Nucleus accumbens (tissue), 56 donors: Measurements from ENCODE around the gene SIMC1.
"Not testable (repeated sequence)": the region's sequence is repeated elsewhere in the genome, so short reads cannot be mapped to it uniquely, and the experiment has no call there.

Experiments
- DNase-seq, 56 donors: peaks; one replicate each; lab custom pipeline; 2025; lab: John Stamatoyannopoulos, UW

SIMC1 gene

GRCh38 chr5:176237971-176238644 is at the start of gene SIMC1:
TSS of gene SIMC1 (plus strand) at chr5:176238424. CDS start at chr5:176238509, 85 bp downstream.
- peak in 11 of 56 donors; percentile 3 to 58 (median 5) for DNase-seq

- no peak for DNase-seq
Measured at GRCh38 chr5:176188506-176189193, 49.6 kb upstream of the SIMC1 start.

DNA sequence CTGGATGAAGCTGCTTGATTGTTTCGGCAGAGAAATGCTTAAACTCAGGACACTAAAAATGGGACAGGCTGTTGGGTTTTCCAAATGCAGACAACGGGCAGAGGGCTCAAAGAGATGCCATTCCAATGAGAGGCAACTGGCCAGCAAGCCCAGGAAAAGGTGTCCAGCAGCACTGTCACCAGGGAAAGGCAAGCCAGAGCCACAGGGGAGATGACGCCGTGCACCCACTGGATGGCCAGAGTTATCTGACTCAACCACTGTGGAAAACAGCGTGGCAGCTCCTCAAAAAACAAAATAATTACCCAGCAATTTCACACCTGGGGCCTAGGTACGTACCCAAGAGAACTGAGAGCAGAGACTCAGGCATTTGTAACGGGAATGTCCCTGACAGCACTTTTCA is 48.4 kb upstream of the SIMC1 start:
- no peak for DNase-seq

DNA sequence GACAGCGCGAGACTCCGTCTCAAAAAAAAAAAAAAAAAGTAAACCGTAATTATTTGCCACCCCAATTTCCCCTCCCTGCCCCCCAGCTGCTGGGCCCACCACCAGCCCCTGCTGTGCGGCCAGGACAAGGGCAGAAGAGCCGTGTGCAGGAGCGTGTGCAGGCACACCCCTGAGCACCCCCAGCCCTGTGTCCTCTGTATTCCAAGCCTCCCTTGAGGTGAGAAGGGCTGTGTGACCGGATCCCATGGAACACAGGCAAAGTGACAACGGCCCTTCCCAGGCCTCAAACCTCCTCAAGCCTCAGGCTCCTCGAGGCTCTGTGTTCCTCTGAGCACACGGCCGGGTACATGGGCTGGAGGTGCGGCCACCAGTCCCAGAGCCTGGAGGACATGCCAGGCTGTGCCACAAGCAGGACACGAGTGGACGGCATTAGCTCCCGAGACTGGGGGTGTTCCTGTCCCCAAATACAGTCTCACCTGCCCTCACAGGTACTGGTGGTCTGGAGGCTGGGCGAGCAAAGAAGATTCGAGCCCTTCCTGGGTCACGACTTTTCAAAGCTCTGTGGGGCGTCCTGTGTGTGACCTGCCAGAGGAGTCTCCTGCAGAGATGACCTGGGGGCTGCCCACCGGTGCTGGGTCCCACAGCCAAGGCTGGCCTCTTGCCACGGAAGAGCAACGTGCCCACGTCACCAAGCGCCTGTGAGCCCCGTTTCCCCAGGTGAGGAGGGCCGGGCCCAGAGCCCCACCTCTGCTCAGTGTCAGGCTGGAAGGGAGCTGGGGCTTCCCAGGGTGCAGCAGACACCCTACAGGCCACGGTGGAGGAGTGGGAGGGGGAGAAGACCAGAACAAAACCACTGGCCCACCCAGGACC is 47.1 kb upstream of the SIMC1 start:
- DNase-seq, result no peak

GRCh38 chr5:176192094-176192721 is 46.0 kb upstream of the SIMC1 start:
- no peak for DNase-seq

DNA sequence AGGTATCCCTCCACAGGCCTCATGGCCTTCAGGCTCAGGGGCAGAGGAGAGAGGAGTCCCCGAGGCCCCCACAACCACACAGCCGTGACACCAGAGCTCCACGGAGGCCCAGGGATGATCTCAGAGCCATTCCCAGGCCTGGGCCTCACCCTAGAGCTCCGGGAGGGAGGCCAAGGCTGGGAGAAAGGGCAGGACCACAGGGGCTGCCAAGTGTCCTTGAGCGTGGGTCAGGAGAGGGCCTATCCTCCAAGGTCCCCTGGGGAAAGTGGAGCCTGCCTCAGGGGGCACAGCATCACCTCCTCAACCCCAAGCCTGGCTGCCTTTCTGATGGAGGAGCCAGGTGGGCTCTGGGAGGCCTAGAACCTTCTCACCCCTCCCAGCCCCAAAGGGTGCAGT is 45.5 kb upstream of the SIMC1 start:
- DNase-seq, result not testable (repeated sequence)

GRCh38 chr5:176193636-176194035 is 44.6 kb upstream of the SIMC1 start:
- not testable (repeated sequence) for DNase-seq

GRCh38 chr5:176194238-176195083 is 43.8 kb upstream of the SIMC1 start:
- DNase-seq, result not testable (repeated sequence)

DNA sequence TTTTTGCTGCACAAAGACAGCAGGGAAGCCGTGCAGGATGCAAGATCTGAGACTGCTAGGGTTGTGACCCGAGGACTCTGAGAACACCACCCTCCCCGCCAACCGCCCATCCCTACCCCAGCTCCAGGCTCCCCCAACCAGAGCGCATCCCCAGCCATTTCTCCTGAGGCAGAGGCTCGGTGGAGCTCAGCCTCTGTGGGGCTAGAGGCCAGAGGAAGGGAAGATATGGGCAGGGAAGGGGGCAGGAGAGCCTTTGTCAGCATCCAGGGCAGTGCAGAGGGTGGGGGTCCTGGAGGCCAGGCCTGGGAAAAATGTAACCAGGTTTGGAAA is 43.2 kb upstream of the SIMC1 start:
- not testable (repeated sequence) for DNase-seq

DNA sequence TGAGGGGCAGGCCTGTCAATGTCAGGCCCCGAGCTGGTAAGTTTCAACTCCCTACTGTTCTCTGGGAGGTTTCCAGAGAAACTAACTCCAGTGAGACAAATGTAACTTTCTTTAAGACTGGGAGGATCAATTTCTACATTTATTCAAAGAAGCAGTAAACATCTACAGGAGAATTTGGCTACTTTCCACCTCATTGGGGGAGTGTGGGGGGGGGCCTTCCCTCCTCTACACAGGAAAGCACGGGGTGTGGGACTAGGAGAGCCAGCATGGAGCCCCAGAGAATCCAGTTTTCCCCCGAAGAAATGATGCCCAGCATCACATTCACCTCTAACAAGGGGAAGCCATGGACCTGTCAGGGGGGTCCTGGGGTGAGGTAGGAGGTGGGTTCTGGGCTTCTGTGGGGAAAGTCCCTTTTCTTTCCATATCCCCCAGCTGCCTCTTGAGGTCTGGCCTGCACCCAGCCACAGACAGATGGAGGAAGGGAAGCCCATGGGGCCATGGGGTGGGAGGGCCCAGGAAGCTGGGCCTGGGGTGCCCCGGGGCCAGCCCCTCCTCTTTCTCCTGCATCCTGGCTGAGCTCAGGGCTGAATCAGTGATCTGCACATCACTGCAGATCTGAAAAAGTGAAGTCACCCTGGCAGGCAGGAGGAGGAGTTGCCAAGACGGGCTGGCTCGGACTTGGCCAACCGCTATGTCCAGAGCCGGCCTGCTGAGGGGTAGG is 42.6 kb upstream of the SIMC1 start:
- not testable (repeated sequence) for DNase-seq

DNA sequence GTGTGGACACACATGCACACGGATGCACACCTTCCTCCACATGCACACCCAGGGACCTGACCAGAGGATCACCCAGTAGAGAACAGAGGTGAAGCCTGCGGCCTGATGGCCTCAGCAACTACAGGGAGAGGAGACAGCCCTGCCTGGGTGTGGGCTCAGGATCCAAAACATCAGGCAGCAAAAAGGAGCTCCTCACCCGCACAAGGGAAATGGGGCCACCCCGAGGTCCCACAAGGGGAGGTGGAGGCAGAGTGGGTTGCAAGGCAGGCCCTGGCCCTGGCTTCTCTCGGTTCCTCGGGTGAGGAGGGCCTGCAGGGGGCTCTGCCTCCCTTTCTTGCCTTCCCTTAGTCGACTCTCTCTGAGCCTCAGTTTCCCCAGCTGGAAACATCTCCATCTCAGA is 41.4 kb upstream of the SIMC1 start:
- DNase-seq, result not testable (repeated sequence)

DNA sequence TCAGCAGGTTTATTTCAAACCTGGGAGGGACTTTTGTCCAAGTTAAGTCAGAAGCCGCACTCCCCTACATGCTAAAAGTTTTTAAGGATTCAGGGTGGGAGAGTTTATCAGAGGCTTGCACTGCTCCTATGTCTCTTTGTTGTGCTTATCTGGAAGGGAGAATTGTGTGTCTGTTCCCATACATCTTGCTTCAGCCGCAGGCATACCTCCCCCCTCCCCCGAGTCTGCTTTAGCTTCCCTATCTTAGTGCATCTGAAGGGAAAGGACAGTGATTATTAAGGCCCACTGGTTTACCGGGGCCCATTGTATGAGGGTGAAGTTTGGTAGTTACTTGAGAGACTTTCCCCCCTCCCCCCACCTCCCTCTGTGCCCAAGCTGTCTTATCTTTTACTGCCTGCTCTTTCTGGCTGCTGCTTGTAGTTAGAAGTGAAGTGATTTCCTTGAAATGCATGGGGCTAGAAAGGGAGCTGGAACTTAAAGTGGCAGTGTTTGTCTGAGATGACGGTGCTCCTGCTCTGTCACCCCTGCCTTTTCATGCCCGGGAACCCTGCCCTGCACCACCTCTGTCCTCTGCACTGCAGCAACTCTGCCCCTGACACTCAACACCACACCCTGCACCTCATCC is 40.9 kb upstream of the SIMC1 start:
- not testable (repeated sequence) for DNase-seq

- DNase-seq, result not testable (repeated sequence)
Measured at GRCh38 chr5:176198299-176198698, 39.9 kb upstream of the SIMC1 start.

- not testable (repeated sequence) for DNase-seq
Measured at GRCh38 chr5:176198991-176199733, 39.1 kb upstream of the SIMC1 start.

- DNase-seq, result not testable (repeated sequence)
Measured at GRCh38 chr5:176199803-176200399, 38.3 kb upstream of the SIMC1 start.

- no peak for DNase-seq
Measured at GRCh38 chr5:176201811-176202210, 36.4 kb upstream of the SIMC1 start.

- DNase-seq, result no peak
Measured at GRCh38 chr5:176203086-176203485, 35.1 kb upstream of the SIMC1 start.

- DNase-seq, result not testable (repeated sequence)
Measured at GRCh38 chr5:176203535-176203934, 34.7 kb upstream of the SIMC1 start.
